ENCODE results near the gene XBP1. TPM values are rescaled to one million over a fixed set of nuclear protein-coding genes. Genes with fewer than 3 reads are reported as not detected.

XBP1 gene
- total and polyA plus RNA-seq, 10 of the 15 experiments (the other 5 are each of a cell fraction or from before 2014, with no cell fraction given): 44.5 to 313 (median 149) TPM

DNA sequence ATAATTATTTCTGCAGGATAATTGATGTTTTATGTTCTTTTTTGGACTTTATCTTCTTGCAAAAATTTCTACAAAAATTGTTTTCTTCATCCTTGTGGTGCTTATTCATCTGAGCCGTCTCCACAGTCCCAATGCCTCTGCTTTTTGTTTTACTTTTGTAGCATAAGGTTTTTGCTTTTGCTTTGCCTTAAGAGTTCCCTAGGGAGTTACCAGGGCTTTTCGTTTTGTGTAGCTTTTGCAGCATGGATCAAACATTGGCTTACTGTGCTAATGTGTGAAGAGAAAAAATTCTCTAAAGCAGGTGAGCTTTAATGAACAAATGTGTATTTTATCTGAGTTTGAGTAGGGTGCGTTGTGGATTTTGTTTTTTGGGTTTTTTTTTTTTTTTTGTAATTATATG is 11.8 kb downstream of the XBP1 start:
- WGBS (ENCODE audit: insufficient coverage, insufficient replicate concordance, low lambda C conversion rate, missing lambda C conversion rate): 20% methylated on average over 3 of the region's 3 CpGs
- Histone ChIP-seq H3K9ac (ENCODE audit: control insufficient read depth, insufficient read depth, low read length) (no peak overlapping the region), H3K27me3 (replicated peaks in 1 of 2; ENCODE audit: control insufficient read depth in 2 of 2, insufficient read depth in 2 of 2, low read length in 1 of 2) (no peaks in the 10 kb centered on the region), H3K9me3 (replicated peaks; ENCODE audit: control insufficient read depth, insufficient read depth, low read length) (no peaks in the 10 kb centered on the region), H3K27ac (ENCODE audit: control insufficient read depth, insufficient read depth) (no peak overlapping the region), H3K79me2 (ENCODE audit: control insufficient read depth, insufficient read depth, low read length) (no peaks in the 10 kb centered on the region), H4K20me1 (ENCODE audit: control insufficient read depth, insufficient read depth) (no peaks in the 10 kb centered on the region), H2AFZ (ENCODE audit: control insufficient read depth, low read depth, low read length) (no peak overlapping the region), H3K4me2 (ENCODE audit: control insufficient read depth, insufficient read depth) (no peak overlapping the region), H3K4me1 (ENCODE audit: control insufficient read depth, insufficient read depth, low read length) (peaks cover 27% of the 10 kb centered on the region), H3K36me3 (ENCODE audit: control insufficient read depth in 2 of 2, insufficient read depth in 2 of 2, low read length in 1 of 2) (peaks cover 2 to 15% of the 10 kb centered on the region in 2 experiments; a peak in 3 of 4 replicates), H3K4me3 (no peak overlapping the region)
- no peak for ATAC-seq
- ChIA-PET POLR2A (interaction anchor here (0.5 to 5.3 kb wide), 4 partner anchors 12 to 251 kb away, joined by 3 to 31 read pairs (median 4); partner anchors contain the start of gene XBP1), RAD21 (ENCODE audit: unreplicated experiment) (interaction anchor here (0.6 to 7.6 kb wide), 10 partner anchors 9 to 431 kb away, joined by 3 to 69 read pairs (median 4); partner anchors contain the start of gene XBP1), CTCF (interaction anchor here (0.6 to 10.4 kb wide), 9 partner anchors 9 to 252 kb away, joined by 3 to 126 read pairs (median 6); partner anchors contain the start of gene CCDC117), SMC1A (ENCODE audit: uncharacterized antibody, unreplicated experiment) (interaction anchor here (0.7 to 10.7 kb wide), 11 partner anchors 8 to 254 kb away, joined by 3 to 95 read pairs (median 16); no protein-coding TSS in a partner anchor)
- FAIRE-seq: no peak
- intact Hi-C loops (cut with micrococcal nuclease; ENCODE audit: unreplicated experiment): no loop called here
- DNase-seq (ENCODE audit: low read depth, low spot score): no peak
- no TSS peak for BruUV-seq (replicated peaks)
- in situ Hi-C loops (cut with MboI): no loop called here
- no peak for TF ChIP-seq HDAC2 (IDR thresholded peaks at IDR 0.05)
- peak; percentile 51 for TF ChIP-seq MEF2B (IDR thresholded peaks at IDR 0.05; ENCODE audit: partially characterized antibody, poor library complexity, severe bottlenecking)
- no peak for TF ChIP-seq SMARCA5 (IDR thresholded peaks at IDR 0.05)

DNA sequence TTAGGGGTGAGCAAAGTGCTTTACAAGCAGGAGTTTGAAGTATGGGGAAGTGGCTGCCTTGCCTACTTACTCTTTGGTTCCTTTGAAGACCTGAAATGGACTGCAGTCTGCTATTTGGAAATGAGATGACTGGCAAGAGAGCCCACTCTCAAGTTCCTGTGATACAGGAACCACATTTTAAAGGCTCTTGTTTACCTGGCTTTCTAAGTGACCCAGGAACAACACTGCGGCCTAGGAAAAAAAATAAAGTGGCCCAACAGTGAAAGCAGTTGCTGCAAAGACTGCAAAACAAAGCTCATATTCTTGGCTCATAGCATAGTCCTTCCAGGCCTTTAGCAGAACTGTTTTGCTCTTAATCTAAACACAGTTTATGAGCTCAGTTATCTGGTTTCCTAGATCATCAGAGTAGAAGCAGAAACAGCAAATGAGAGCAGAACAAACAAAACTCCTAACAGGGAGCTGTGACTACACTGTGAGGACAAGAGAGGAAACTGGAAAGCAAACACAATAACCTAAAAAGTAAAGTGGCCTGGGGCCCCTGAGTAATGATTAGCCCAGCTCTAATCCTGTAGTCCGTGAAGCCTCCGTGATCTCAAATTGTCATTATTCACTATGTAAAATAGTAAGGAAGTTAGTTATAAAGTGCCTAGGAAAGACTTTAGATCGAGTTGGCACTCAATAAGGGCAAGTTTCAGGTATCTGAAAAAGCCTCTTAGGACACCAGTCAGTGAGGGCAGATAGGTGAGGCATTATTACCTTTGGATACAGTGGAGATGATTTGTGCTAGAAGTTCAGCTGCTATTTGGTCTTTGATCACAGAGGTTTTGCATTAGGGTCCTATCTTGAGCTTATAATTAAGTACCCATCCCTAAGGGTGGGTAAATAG is 16.3 kb downstream of the XBP1 start:
- Histone ChIP-seq H3K79me2 (ENCODE audit: control insufficient read depth, insufficient read depth, low read length) (no peaks in the 10 kb centered on the region), H3K9ac (ENCODE audit: control insufficient read depth, insufficient read depth, low read length) (no peak overlapping the region), H3K4me3 (no peak overlapping the region), H3K36me3 (ENCODE audit: control insufficient read depth in 2 of 2, insufficient read depth in 2 of 2, low read length in 1 of 2) (peaks cover 4 to 27% of the 10 kb centered on the region in 2 experiments), H3K9me3 (replicated peaks; ENCODE audit: control insufficient read depth, insufficient read depth, low read length) (no peaks in the 10 kb centered on the region), H3K27ac (ENCODE audit: control insufficient read depth, insufficient read depth) (no peak overlapping the region), H3K4me2 (ENCODE audit: control insufficient read depth, insufficient read depth) (no peak overlapping the region), H3K4me1 (ENCODE audit: control insufficient read depth, insufficient read depth, low read length) (no peaks in the 10 kb centered on the region), H3K27me3 (replicated peaks in 1 of 2; ENCODE audit: control insufficient read depth in 2 of 2, insufficient read depth in 2 of 2, low read length in 1 of 2) (no peaks in the 10 kb centered on the region), H2AFZ (ENCODE audit: control insufficient read depth, low read depth, low read length) (no peak overlapping the region), H4K20me1 (ENCODE audit: control insufficient read depth, insufficient read depth) (no peaks in the 10 kb centered on the region)
- BruUV-seq (replicated peaks): no TSS peak
- ChIA-PET RAD21 (ENCODE audit: unreplicated experiment) (interaction anchor here (1.2 to 2.0 kb wide), 2 partner anchors 19 to 46 kb away, joined by 3 to 5 read pairs; no protein-coding TSS in a partner anchor), CTCF (interaction anchor here (1.0 to 10.4 kb wide), 6 partner anchors 10 to 46 kb away, joined by 3 to 126 read pairs (median 4); no protein-coding TSS in a partner anchor), POLR2A (interaction anchor here (0.5 to 0.7 kb wide), 5 partner anchors 9 to 381 kb away, joined by 3 to 5 read pairs (median 4); partner anchors contain the start of gene XBP1), SMC1A (ENCODE audit: uncharacterized antibody, unreplicated experiment) (interaction anchor here (1.1 to 10.7 kb wide), 4 partner anchors 12 to 182 kb away, joined by 3 to 95 read pairs (median 4); no protein-coding TSS in a partner anchor)
- FAIRE-seq: no peak
- intact Hi-C loops (cut with micrococcal nuclease; ENCODE audit: unreplicated experiment) (no loop called here), in situ Hi-C loops (cut with MboI) (no loop called here)
- TF ChIP-seq SPI1 (IDR thresholded peaks at IDR 0.05; ENCODE audit: borderline replicate concordance, insufficient read depth, low read depth, low read length) (no peak), IRF4 (IDR thresholded peaks at IDR 0.05; ENCODE audit: low read depth, low read length) (no peak)
- ATAC-seq: no peak
- no peak for DNase-seq (ENCODE audit: low read depth, low spot score)
- WGBS (ENCODE audit: insufficient coverage, insufficient replicate concordance, low lambda C conversion rate, missing lambda C conversion rate): 99% methylated on average over 4 of the region's 4 CpGs

All from GM12878 (cell line).